ENCODE results near the gene ICA1L.

DNA sequence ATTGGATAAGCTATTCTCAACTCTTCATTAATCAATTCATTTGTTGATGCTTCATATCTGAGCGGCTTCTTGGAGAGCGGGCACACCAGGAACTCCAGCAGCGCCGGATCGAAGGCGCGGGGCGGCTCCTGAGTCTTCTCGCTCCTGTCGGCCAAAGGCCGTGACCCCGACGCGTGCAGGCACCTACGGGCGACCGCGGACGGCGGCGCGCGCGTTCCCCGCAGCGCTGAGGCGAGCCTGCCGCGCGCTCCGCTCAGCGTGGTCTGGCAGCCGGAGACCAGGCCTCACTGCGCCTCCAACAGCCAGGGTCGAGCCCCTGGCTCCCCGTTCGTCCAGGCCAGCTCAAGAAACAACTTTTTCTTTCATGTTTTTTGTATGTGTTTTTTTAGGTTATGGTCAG, 97.5 kb downstream of the ICA1L start:
- TF ChIP-seq RAD21 (IDR thresholded peaks at IDR 0.05; ENCODE audit: low read length) (no peak), SIN3A (IDR thresholded peaks at IDR 0.05; ENCODE audit: borderline replicate concordance, low read depth, low read length) (no peak), CTCF (IDR thresholded peaks at IDR 0.05) (no peak), POLR2AphosphoS5 (IDR thresholded peaks at IDR 0.05; ENCODE audit: low read depth, low read length) (no peak), EP300 (IDR thresholded peaks at IDR 0.05; ENCODE audit: borderline replicate concordance in 1 of 2, low read depth in 1 of 2, low read length in 1 of 2) (no peak), FOSL2 (IDR thresholded peaks at IDR 0.05; ENCODE audit: borderline replicate concordance, low read depth) (no peak), MXI1 (IDR thresholded peaks at IDR 0.05; ENCODE audit: low read depth, low read length) (no peak), JUND (IDR thresholded peaks at IDR 0.05) (no peak), GATA2 (CRISPR knock-in tag; IDR thresholded peaks at IDR 0.05) (no peak), EZH2phosphoT487 (IDR thresholded peaks at IDR 0.05; ENCODE audit: borderline replicate concordance, low read depth) (no peak)
- TF ChIP-seq, protein P1, sequence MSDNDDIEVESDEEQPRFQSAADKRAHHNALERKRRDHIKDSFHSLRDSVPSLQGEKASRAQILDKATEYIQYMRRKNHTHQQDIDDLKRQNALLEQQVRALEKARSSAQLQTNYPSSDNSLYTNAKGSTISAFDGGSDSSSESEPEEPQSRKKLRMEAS (IDR thresholded peaks at IDR 0.05; ENCODE audit: low read depth): no peak
- TF ChIP-seq, protein P2, sequence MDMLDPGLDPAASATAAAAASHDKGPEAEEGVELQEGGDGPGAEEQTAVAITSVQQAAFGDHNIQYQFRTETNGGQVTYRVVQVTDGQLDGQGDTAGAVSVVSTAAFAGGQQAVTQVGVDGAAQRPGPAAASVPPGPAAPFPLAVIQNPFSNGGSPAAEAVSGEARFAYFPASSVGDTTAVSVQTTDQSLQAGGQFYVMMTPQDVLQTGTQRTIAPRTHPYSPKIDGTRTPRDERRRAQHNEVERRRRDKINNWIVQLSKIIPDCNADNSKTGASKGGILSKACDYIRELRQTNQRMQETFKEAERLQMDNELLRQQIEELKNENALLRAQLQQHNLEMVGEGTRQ (IDR thresholded peaks at IDR 0.05; ENCODE audit: borderline replicate concordance, low read depth, low read length): no peak
